Mesendoderm (in vitro differentiated cells): ENCODE measurements around the gene TENM4.
"Not testable (repeated sequence)": the region's sequence is repeated elsewhere in the genome, so short reads cannot be mapped to it uniquely, and the experiment has no call there.

Source experiments
- DNase-seq: peaks from one replicate; pipeline ENCODE4 v3.0.0; 2013
- H2AK5ac ChIP-seq: 2 replicates; pipeline ENCODE4 v1.6.1; 2013; ENCODE audit warnings: low read length, inconsistent platforms
- H2BK120ac ChIP-seq: 2 replicates; pipeline ENCODE4 v1.6.1; 2013; ENCODE audit warnings: low read depth, mild to moderate bottlenecking, low read length, moderate library complexity, mixed read lengths
- H2BK15ac ChIP-seq: replicated peaks from 2 replicates; pipeline ENCODE4 v1.6.1; 2013; ENCODE audit warnings: low read depth, mild to moderate bottlenecking, moderate library complexity
- H2BK5ac ChIP-seq: 2 replicates; pipeline ENCODE4 v1.6.1; 2013; ENCODE audit warnings: low read length, inconsistent platforms
- H3K18ac ChIP-seq: 2 replicates; pipeline ENCODE4 v1.6.1; 2013; ENCODE audit warnings: mild to moderate bottlenecking, low read length, mixed read lengths
- H3K23ac ChIP-seq: one replicate; pipeline ENCODE4 v1.6.1; 2013; ENCODE audit warnings: low read length
- H3K27ac ChIP-seq: 2 replicates; pipeline ENCODE4 v1.5.1; 2013; ENCODE audit warnings: low read depth, mild to moderate bottlenecking, inconsistent platforms, low read length, moderate library complexity
- H3K27me3 ChIP-seq: 2 replicates; pipeline ENCODE4 v1.6.1; 2013; ENCODE audit warnings: low read length, control low read depth, mild to moderate bottlenecking, inconsistent platforms; ENCODE audit not compliant: insufficient read depth, poor library complexity
- H3K36me3 ChIP-seq: 2 replicates; pipeline ENCODE4 v1.6.1; 2013; ENCODE audit warnings: low read length, inconsistent platforms; ENCODE audit not compliant: control insufficient read depth, insufficient read depth
- H3K4ac ChIP-seq: one replicate; pipeline ENCODE4 v1.6.1; 2013; ENCODE audit warnings: low read depth, mild to moderate bottlenecking, low read length, moderate library complexity
- H3K4me1 ChIP-seq: 2 replicates; pipeline ENCODE4 v1.6.1; 2013; ENCODE audit warnings: low read depth, low read length, inconsistent platforms; ENCODE audit not compliant: control insufficient read depth
- H3K4me2 ChIP-seq: 2 replicates; pipeline ENCODE4 v1.6.1; 2013; ENCODE audit warnings: low read length
- H3K4me3 ChIP-seq: 2 replicates; pipeline ENCODE4 v1.5.1; 2013; ENCODE audit warnings: mild to moderate bottlenecking, low read length
- H3K56ac ChIP-seq: one replicate; pipeline ENCODE4 v1.6.1; 2013; ENCODE audit warnings: low read length
- H3K79me1 ChIP-seq: 2 replicates; pipeline ENCODE4 v1.6.1; 2013; ENCODE audit warnings: low read length, inconsistent platforms
- H3K79me2 ChIP-seq: 2 replicates; pipeline ENCODE4 v1.6.1; 2013; ENCODE audit warnings: mild to moderate bottlenecking, low read length; ENCODE audit not compliant: control insufficient read depth, insufficient read depth
- H3K9ac ChIP-seq: 2 replicates; pipeline ENCODE4 v1.6.1; 2013; ENCODE audit warnings: low read length, inconsistent platforms
- H4K5ac ChIP-seq: one replicate; pipeline ENCODE4 v1.6.1; 2013; ENCODE audit warnings: low read length
- H4K8ac ChIP-seq: one replicate; pipeline ENCODE4 v1.6.1; 2013; ENCODE audit warnings: low read depth, mild to moderate bottlenecking, control low read depth, low read length, moderate library complexity
- WGBS: extraction: QIAGEN DNeasy Blood & Tissue Kit; methylation state at CpG from one replicate; pipeline ENCODE4 v1.1.7; 2013; ENCODE audit warnings: low lambda C conversion rate, missing lambda C conversion rate; ENCODE audit not compliant: insufficient coverage; ENCODE audit errors: extremely low coverage; 5-methylcytosine and 5-hydroxymethylcytosine counted together

TENM4 gene

DNA sequence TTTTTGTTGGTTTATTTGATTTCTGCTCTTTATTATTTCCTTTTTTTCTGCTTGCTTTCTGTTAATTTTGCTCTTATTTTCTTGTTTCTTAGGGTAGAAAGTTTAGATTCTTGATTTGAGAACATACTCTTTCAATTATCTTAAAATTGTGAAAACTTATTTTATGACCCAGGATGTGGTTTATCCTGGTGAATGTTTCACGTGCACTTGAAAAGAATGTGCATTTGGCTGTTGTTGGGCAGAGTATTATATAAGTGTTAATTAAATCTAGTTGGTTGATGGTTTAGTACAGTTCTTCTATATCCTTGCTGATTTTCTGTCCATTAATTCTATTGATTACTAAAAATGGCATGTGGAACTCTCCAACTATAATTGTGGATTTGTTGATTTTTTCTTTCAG is 799.3 kb downstream of the TENM4 start:
- H3K18ac ChIP-seq, result no peak overlapping the region
- H3K79me2 ChIP-seq, result no peaks in the 10 kb centered on the region
- DNase-seq, result no peak
- no peak overlapping the region for H3K4me3 ChIP-seq
- no peak overlapping the region for H4K5ac ChIP-seq
- H3K27me3 ChIP-seq, result no peaks in the 10 kb centered on the region
- no peaks in the 10 kb centered on the region for H3K4me1 ChIP-seq
- H3K79me1 ChIP-seq, result no peaks in the 10 kb centered on the region
- H3K56ac ChIP-seq, result no peak overlapping the region
- no peak overlapping the region for H2BK15ac ChIP-seq
- H3K4ac ChIP-seq, result no peak overlapping the region
- no peak overlapping the region for H2BK5ac ChIP-seq
- WGBS, result no CpG with 5 or more reads among the region's 1 CpG
- no peak overlapping the region for H3K9ac ChIP-seq
- H3K23ac ChIP-seq, result no peak overlapping the region
- H3K27ac ChIP-seq, result no peak overlapping the region
- no peak overlapping the region for H2BK120ac ChIP-seq
- H3K36me3 ChIP-seq, result no peaks in the 10 kb centered on the region
- H2AK5ac ChIP-seq, result no peak overlapping the region
- H3K4me2 ChIP-seq, result no peak overlapping the region
- H4K8ac ChIP-seq, result no peak overlapping the region

DNA sequence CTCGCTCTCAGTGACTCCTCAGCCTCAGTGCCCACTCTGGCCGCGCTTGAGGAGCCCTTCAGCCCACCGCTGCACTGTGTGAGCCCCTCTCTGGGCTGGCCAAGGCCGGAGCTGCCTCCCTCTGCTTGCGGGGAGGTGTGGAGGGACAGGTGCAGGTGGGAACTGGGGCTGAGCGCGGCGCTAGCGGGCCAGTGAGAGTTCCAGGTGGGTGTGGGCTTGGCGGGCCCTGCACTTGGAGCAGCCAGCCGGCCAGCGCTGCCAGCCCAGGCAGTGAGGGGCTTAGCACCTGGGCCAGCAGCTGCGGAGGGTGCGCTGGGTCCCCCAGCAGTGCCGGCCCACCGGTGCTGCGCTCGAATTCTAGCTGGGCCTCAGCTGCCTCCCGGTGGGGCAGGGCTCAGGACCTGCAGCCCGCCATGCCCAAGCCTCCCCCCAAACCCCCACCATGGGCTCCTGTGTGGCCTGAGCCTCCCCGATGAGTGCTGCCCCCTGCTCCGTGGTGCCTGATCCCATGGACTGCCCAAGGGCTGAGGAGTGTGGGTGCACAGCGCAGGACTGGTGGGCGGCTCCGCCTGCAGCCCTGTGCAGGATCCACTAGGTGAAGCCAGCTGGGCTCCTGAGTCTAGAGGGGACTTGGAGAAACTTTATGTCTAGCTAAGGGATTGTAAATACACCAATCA is 802.0 kb downstream of the TENM4 start:
- Histone ChIP-seq H3K27ac (no peak overlapping the region), H3K36me3 (no peaks in the 10 kb centered on the region), H3K4me1 (no peaks in the 10 kb centered on the region), H2BK5ac (no peak overlapping the region), H4K5ac (no peak overlapping the region), H2BK15ac (no peak overlapping the region), H3K27me3 (no peaks in the 10 kb centered on the region), H3K4ac (no peak overlapping the region), H3K79me2 (no peaks in the 10 kb centered on the region), H3K56ac (no peak overlapping the region), H4K8ac (no peak overlapping the region), H3K9ac (no peak overlapping the region), H3K23ac (no peak overlapping the region), H3K79me1 (no peaks in the 10 kb centered on the region), H2AK5ac (no peak overlapping the region), H3K4me3 (no peak overlapping the region), H3K18ac (no peak overlapping the region), H2BK120ac (no peak overlapping the region), H3K4me2 (no peak overlapping the region)
- no CpG with 5 or more reads among the region's 26 CpGs for WGBS
- DNase-seq, result no peak

- not testable (repeated sequence) for H3K23ac ChIP-seq, H3K79me2 ChIP-seq, H3K9ac ChIP-seq, H3K4me2 ChIP-seq, H3K18ac ChIP-seq, H4K5ac ChIP-seq, H3K4me3 ChIP-seq, H2AK5ac ChIP-seq, H3K36me3 ChIP-seq, H3K79me1 ChIP-seq, H2BK120ac ChIP-seq, DNase-seq, H3K4ac ChIP-seq, H3K27me3 ChIP-seq, H2BK5ac ChIP-seq, H2BK15ac ChIP-seq, H3K27ac ChIP-seq, H3K56ac ChIP-seq, H4K8ac ChIP-seq, H3K4me1 ChIP-seq
- no CpG with 5 or more reads among the region's 5 CpGs for WGBS
Observed at GRCh38 chr11:78637527-78637926, 803.3 kb downstream of the TENM4 start.

DNA sequence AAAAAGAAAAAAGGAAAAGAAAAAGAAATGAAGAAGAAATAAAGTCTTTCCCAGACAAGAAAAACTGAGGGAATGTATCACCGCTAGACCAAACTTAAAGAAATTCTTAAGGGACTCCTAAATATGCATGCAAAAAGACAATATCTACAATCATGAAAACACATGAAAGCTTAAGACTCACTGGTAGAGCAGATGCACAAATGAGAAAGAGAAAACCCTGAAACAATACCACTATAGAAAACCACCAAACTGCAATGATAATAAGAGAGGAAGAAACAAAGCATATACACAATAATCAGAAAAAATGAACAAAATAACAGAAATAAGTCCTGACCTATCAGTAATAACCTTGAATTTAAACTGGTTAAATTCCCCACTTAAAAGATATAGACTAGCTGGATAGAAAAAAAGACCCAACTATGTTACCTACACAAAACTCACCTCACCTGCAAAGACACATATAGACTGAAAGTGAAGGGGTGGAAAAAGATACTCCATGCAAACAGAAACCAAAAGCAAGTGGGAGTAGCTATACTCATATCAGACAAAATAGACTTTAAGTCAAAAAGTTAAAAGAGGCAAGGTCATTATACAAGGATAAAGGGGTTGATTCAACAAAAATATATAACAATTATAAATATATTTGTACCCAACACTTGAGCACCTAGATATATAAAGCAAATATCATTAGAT is 804.9 kb downstream of the TENM4 start:
- H3K27ac ChIP-seq, result no peak overlapping the region
- no peak overlapping the region for H2BK120ac ChIP-seq
- H3K9ac ChIP-seq, result no peak overlapping the region
- WGBS, result no CpG with 5 or more reads among the region's 1 CpG
- DNase-seq, result no peak
- H4K5ac ChIP-seq, result no peak overlapping the region
- H3K18ac ChIP-seq, result no peak overlapping the region
- H3K79me1 ChIP-seq, result no peaks in the 10 kb centered on the region
- no peaks in the 10 kb centered on the region for H3K36me3 ChIP-seq
- H3K56ac ChIP-seq, result no peak overlapping the region
- no peaks in the 10 kb centered on the region for H3K27me3 ChIP-seq
- no peak overlapping the region for H3K4me2 ChIP-seq
- H2BK15ac ChIP-seq, result no peak overlapping the region
- H3K4ac ChIP-seq, result no peak overlapping the region
- no peak overlapping the region for H4K8ac ChIP-seq
- no peak overlapping the region for H3K4me3 ChIP-seq
- H3K23ac ChIP-seq, result no peak overlapping the region
- no peaks in the 10 kb centered on the region for H3K79me2 ChIP-seq
- H3K4me1 ChIP-seq, result no peaks in the 10 kb centered on the region
- H2BK5ac ChIP-seq, result no peak overlapping the region
- no peak overlapping the region for H2AK5ac ChIP-seq

DNA sequence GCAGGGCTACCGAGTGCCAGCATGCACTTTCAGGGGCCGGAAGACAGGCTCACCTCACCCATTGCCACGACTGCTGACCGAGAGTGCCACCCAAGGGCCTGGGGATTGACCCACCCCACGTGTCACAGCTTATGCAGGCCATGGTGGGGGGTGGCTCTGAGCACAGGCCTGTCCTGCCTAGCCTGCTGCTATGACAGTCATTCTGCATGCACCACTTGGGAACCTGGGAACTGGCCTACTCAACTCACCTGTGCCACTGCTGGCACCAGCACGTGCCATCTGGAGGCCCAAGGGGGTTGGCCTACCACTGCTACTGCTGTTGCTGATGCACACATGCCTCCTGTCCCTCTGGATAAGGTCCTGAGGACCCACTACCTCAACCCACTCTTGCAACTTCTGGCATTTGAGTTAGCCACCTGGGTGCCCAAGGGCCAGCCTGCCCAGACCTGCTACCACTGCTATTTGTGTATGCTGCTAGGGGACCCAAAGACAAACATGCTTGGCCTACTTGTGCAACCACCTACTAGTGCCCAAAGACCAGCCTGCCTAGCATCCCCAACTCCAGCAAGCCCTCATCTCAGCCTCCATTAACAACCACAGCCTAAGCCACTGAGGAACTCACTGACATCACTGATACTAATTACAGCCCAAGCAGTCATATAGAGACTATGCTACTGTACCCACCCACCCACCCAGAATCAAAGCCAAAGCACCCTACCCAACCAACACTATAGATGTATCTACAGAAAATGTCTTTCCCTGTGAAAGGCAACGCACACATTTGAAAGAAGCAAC is 807.1 kb downstream of the TENM4 start:
- DNase-seq, result no peak
- no peak overlapping the region for H2BK15ac ChIP-seq
- no peak overlapping the region for H3K23ac ChIP-seq
- H3K18ac ChIP-seq, result no peak overlapping the region
- H2AK5ac ChIP-seq, result no peak overlapping the region
- H3K4me3 ChIP-seq, result no peak overlapping the region
- H3K4me1 ChIP-seq, result no peaks in the 10 kb centered on the region
- no peak overlapping the region for H3K4me2 ChIP-seq
- H4K5ac ChIP-seq, result no peak overlapping the region
- no peaks in the 10 kb centered on the region for H3K27me3 ChIP-seq
- H2BK120ac ChIP-seq, result no peak overlapping the region
- no peak overlapping the region for H3K56ac ChIP-seq
- no peak overlapping the region for H4K8ac ChIP-seq
- WGBS, result no CpG with 5 or more reads among the region's 7 CpGs
- H2BK5ac ChIP-seq, result no peak overlapping the region
- no peak overlapping the region for H3K27ac ChIP-seq
- H3K79me1 ChIP-seq, result no peaks in the 10 kb centered on the region
- H3K4ac ChIP-seq, result no peak overlapping the region
- H3K36me3 ChIP-seq, result no peaks in the 10 kb centered on the region
- H3K9ac ChIP-seq, result no peak overlapping the region
- H3K79me2 ChIP-seq, result no peaks in the 10 kb centered on the region
